GM21786 (cell line): ENCODE results near the gene UBE2M.
"Not testable (repeated sequence)": the region's sequence is repeated elsewhere in the genome, so short reads cannot be mapped to it uniquely, and the experiment has no call there.

Source experiments
- ATAC-seq: cut with Tn5 transposase; IDR thresholded peaks from one replicate; pipeline ENCODE4 v1.9.1; 2021; ENCODE audit not compliant: unreplicated experiment

The UBE2M gene

GRCh38 chr19:58558066-58558622, at the start of gene UBE2M:
TSS of gene UBE2M (minus strand) at chr19:58558611. CDS start at chr19:58558381, 230 bp downstream.
- ATAC-seq, result no peak

GRCh38 chr19:58607213-58607612, 48.8 kb upstream of the UBE2M start:
- ATAC-seq, result not testable (repeated sequence)

GRCh38 chr19:58606251-58606896, 48.0 kb upstream of the UBE2M start:
- not testable (repeated sequence) for ATAC-seq

- ATAC-seq, result no peak
These were observed 27.8 kb upstream of the UBE2M start for GRCh38 chr19:58586133-58586765.

GRCh38 chr19:58585442-58586132, 27.2 kb upstream of the UBE2M start:
- no peak for ATAC-seq

- no peak for ATAC-seq
These were observed 26.4 kb upstream of the UBE2M start for GRCh38 chr19:58584498-58585441.

GRCh38 chr19:58582985-58583384, 24.6 kb upstream of the UBE2M start:
- no peak for ATAC-seq

GRCh38 chr19:58581227-58582141, 23.1 kb upstream of the UBE2M start:
- ATAC-seq, result peak; percentile 77

GRCh38 chr19:58579473-58580142, 21.2 kb upstream of the UBE2M start:
- ATAC-seq, result no peak

- ATAC-seq, result no peak
These were observed 19.9 kb upstream of the UBE2M start for GRCh38 chr19:58578012-58578925.

GRCh38 chr19:58577581-58577980, 19.2 kb upstream of the UBE2M start:
- ATAC-seq, result not testable (repeated sequence)

- ATAC-seq, result peak; percentile 40
These were observed 17.0 kb upstream of the UBE2M start for GRCh38 chr19:58575183-58576041.

- no peak for ATAC-seq
These were observed 15.3 kb upstream of the UBE2M start for GRCh38 chr19:58573658-58574164.

- ATAC-seq, result peak; percentile 53
These were observed 14.6 kb upstream of the UBE2M start, which contains the start of gene MZF1 for GRCh38 chr19:58572818-58573657. TSS of gene MZF1 (minus strand) at chr19:58573335. CDS start at chr19:58571389, 1,946 bp downstream.

GRCh38 chr19:58572026-58572817, 13.8 kb upstream of the UBE2M start:
- ATAC-seq, result no peak
